ENCODE results near the gene PRKCH. TPM values are rescaled to one million over a fixed set of nuclear protein-coding genes. Genes with fewer than 3 reads are reported as not detected.

Gene PRKCH
- polyA plus RNA-seq, 4 donors: 5.9 to 17.3 (median 12.9) TPM

DNA sequence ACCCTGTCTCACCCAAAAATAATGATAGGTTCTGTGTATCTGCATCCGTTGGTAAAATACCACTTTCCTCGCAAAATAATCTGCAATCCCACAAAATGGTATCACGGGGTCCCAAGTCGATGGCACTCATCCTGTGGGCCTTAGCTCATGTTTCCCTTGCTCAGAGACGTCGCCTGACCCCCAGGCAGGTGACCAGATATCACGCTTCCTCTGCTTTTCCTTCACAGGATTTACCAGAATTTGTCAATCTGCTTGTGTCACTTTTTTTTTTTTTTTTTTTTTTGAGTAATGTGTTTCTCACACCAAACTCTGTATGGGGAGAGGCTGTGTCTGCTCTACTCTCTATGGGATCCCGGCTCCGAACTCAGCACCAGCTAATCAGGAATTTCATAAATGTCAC, 162.7 kb downstream of the PRKCH start:
- no peak for FAIRE-seq
- DNase-seq: no peak
- no peak overlapping the region for H3K27ac ChIP-seq (ENCODE audit: low read depth in 1 of 3, low read length in 2 of 3)

DNA sequence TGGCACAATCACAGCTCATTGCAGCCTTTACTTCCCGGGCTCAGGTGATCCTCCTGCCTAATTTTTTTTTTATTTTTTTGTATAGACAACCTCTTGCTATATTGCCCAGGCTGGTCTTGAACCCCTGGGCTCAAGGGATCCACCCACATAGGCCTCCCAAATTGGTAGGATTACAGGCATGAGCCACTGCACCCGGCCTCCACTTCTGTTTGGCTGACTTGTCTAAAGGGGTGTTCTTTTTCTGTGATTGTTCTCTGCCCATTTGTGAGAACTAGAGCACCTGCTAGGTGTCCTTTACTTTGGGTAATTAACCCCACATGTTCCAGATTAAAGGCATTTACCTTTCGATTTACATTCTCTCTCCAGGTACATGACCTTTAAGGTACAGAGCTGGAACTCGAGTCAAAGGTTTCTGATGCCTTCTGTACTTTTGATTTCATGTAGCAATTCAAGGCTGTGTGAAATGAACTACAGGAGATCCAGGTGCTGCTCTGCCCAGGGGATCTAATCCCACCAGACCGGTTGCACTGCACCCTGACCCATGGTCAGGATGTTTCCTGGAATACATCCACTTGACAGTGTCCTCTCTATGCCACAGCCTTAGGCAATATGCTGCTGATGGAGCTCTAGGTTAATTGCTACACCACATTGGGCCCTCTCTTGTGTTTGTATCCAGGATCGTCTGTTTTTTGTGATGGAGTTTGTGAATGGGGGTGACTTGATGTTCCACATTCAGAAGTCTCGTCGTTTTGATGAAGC, 163.6 kb downstream of the PRKCH start:
- DNase-seq (no peak), FAIRE-seq (no peak)
- H3K27me3 ChIP-seq (ENCODE audit: control insufficient read depth in 3 of 3, insufficient read depth in 3 of 3, low read length in 3 of 3): no peaks in the 10 kb centered on the region
- H3K36me3 ChIP-seq (ENCODE audit: control insufficient read depth in 3 of 3, insufficient read depth in 2 of 3, low read depth in 1 of 3, low read length in 3 of 3): peaks cover 0 to 4% (median 0%) of the 10 kb centered on the region in 3 donors
- WGBS, 3 donors: 63 to 77% (median 65%) methylated on average over 8 of the region's 8 CpGs
- H3K9me3 ChIP-seq (ENCODE audit: control insufficient read depth in 2 of 2, insufficient read depth in 1 of 2, low read depth in 1 of 2, low read length in 1 of 2): no peaks in the 10 kb centered on the region
- no peak overlapping the region for H3K4me3 ChIP-seq (ENCODE audit: low read depth in 1 of 3, low read length in 3 of 3)
- peak overlapping the region in 1 of 3 donors; percentile 6 for H3K27ac ChIP-seq (ENCODE audit: low read depth in 1 of 3, low read length in 2 of 3)
- H3K4me1 ChIP-seq (ENCODE audit: control insufficient read depth in 3 of 3, insufficient read depth in 2 of 3, low read depth in 1 of 3, low read length in 2 of 3): peaks cover 0 to 8% (median 0%) of the 10 kb centered on the region in 3 donors

More for the DNA sequence above, 162.7 kb downstream of the PRKCH start:
- Histone ChIP-seq H3K4me1 (ENCODE audit: control insufficient read depth in 3 of 3, insufficient read depth in 2 of 3, low read depth in 1 of 3, low read length in 2 of 3) (peaks cover 0 to 11% (median 0%) of the 10 kb centered on the region in 3 donors), H3K36me3 (ENCODE audit: control insufficient read depth in 3 of 3, insufficient read depth in 2 of 3, low read depth in 1 of 3, low read length in 3 of 3) (no peaks in the 10 kb centered on the region), H3K4me3 (ENCODE audit: low read depth in 1 of 3, low read length in 3 of 3) (no peak overlapping the region), H3K9me3 (ENCODE audit: control insufficient read depth in 2 of 2, insufficient read depth in 1 of 2, low read depth in 1 of 2, low read length in 1 of 2) (no peaks in the 10 kb centered on the region), H3K27me3 (ENCODE audit: control insufficient read depth in 3 of 3, insufficient read depth in 3 of 3, low read length in 3 of 3) (no peaks in the 10 kb centered on the region)
- 92 to 97% (median 96%) methylated on average over 9 of the region's 9 CpGs for WGBS, 3 donors

DNA sequence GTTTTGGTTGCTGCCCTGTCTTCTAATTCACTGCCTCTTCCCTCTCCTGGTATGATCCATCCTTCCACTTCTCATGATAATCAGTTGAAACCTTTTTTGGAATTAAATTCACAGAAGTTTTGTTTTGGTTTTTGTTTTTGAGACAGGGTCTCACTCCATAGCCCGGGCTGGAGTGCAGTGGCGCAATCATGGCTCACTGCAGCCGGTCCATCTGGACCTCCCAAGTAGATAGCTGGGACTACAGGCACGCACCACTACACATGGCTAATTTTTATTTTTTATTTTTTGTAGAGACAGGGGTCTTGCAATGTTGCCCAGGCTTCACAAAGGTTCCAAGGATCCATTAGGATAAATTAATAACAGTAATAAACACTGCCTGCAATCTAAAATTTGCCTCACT, 164.3 kb downstream of the PRKCH start:
- Histone ChIP-seq H3K27me3 (ENCODE audit: control insufficient read depth in 3 of 3, insufficient read depth in 3 of 3, low read length in 3 of 3) (no peaks in the 10 kb centered on the region), H3K27ac (ENCODE audit: low read depth in 1 of 3, low read length in 2 of 3) (peak overlapping the region in 1 of 3 donors; percentile 6), H3K36me3 (ENCODE audit: control insufficient read depth in 3 of 3, insufficient read depth in 2 of 3, low read depth in 1 of 3, low read length in 3 of 3) (peaks cover 0 to 4% (median 0%) of the 10 kb centered on the region in 3 donors), H3K9me3 (ENCODE audit: control insufficient read depth in 2 of 2, insufficient read depth in 1 of 2, low read depth in 1 of 2, low read length in 1 of 2) (no peaks in the 10 kb centered on the region), H3K4me3 (ENCODE audit: low read depth in 1 of 3, low read length in 3 of 3) (no peak overlapping the region), H3K4me1 (ENCODE audit: control insufficient read depth in 3 of 3, insufficient read depth in 2 of 3, low read depth in 1 of 3, low read length in 2 of 3) (peaks cover 0 to 8% (median 0%) of the 10 kb centered on the region in 3 donors)
- DNase-seq: no peak
- no peak for FAIRE-seq
- WGBS, 3 donors: 72 to 89% (median 83%) methylated on average over 4 of the region's 4 CpGs

DNA sequence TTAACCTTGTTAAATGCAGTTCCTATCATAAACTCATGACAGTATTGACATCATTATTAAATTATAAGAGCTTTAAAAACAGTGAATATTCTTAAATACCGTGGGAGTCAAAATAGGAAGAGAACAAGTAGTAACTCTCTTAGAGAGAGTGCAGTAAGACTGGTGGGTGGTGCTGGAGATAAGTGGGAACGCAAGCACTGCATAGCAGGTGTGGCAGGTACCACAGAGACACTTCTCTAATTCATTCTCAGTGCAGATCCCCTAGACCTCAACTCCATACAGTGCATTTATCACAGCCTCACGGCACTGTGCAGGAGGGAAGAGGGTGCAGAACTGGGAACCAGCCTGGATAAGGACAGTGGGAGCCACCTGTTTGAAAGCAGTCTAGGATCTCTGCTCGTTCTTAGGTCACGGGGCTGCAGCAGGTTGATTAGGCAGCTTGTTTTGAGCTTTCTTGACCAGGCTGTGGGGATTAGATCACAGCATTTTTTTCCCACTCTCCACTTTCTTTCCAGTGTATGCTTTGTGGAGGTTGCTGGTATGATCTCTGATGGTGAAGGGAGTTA, 165.6 kb downstream of the PRKCH start:
- no peak for FAIRE-seq

DNA sequence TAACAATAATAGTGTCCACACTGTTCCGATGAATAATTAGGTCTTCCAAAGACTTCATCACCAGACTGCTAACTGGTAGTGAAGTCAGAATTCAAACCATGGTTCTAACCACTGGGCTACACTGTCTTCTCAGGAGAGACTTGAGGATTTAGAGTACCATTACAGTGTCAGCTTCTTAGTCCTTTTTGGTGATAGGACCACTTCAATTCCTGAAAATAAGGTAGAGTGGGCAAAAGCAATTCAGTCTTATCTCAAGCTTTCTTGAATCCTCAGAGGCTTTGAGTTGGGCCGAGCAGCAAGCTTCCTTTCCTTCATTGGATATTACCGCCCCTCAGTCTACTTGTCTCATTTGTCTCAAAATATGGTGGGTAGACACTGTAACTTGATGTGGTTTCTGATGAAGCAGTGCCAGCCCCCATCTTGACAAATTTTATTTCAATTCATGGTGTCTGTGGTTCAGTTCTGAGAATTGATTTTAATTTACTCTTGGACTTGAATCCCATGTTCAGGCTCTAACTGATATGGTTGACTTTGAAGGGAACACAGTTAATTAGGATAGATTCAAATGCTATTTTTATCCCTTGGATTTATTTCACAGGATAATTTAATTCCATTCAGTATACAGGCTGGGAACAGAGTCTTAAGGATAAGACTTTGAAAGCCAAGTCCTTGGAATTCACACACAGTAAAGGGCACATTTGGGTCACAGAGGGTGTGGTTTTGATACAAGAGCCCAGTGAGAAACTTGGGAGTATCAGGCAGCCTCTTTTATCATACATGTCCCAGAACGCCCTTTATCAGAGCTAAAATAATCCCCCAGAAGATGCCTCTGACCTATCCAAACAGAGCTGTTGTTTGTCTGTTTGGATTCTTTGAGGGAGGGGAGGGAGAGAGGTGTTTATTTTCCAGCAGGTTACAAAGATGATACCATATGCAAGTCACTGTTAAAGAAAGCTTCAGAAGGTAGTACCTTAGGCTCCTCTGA, 167.3 kb downstream of the PRKCH start:
- H3K9me3 ChIP-seq (ENCODE audit: control insufficient read depth in 2 of 2, insufficient read depth in 1 of 2, low read depth in 1 of 2, low read length in 1 of 2): no peaks in the 10 kb centered on the region
- peaks cover 0 to 6% (median 0%) of the 10 kb centered on the region in 3 donors for H3K36me3 ChIP-seq (ENCODE audit: control insufficient read depth in 3 of 3, insufficient read depth in 2 of 3, low read depth in 1 of 3, low read length in 3 of 3)
- H3K4me1 ChIP-seq (ENCODE audit: control insufficient read depth in 3 of 3, insufficient read depth in 2 of 3, low read depth in 1 of 3, low read length in 2 of 3): peaks cover 0 to 10% (median 3%) of the 10 kb centered on the region in 3 donors
- H3K27me3 ChIP-seq (ENCODE audit: control insufficient read depth in 3 of 3, insufficient read depth in 3 of 3, low read length in 3 of 3): no peaks in the 10 kb centered on the region
- no peak overlapping the region for H3K4me3 ChIP-seq (ENCODE audit: low read depth in 1 of 3, low read length in 3 of 3)
- DNase-seq (no peak), FAIRE-seq (no peak)
- WGBS, 3 donors: 73 to 80% (median 80%) methylated on average over 4 of the region's 4 CpGs
- peak overlapping the region in 1 of 3 donors; percentile 42 for H3K27ac ChIP-seq (ENCODE audit: low read depth in 1 of 3, low read length in 2 of 3)

More for the DNA sequence above, 165.6 kb downstream of the PRKCH start:
- no peaks in the 10 kb centered on the region for H3K9me3 ChIP-seq (ENCODE audit: control insufficient read depth in 2 of 2, insufficient read depth in 1 of 2, low read depth in 1 of 2, low read length in 1 of 2)
- H3K27ac ChIP-seq (ENCODE audit: low read depth in 1 of 3, low read length in 2 of 3): no peak overlapping the region
- H3K27me3 ChIP-seq (ENCODE audit: control insufficient read depth in 3 of 3, insufficient read depth in 3 of 3, low read length in 3 of 3): no peaks in the 10 kb centered on the region
- no peak for DNase-seq
- H3K36me3 ChIP-seq (ENCODE audit: control insufficient read depth in 3 of 3, insufficient read depth in 2 of 3, low read depth in 1 of 3, low read length in 3 of 3): peaks cover 0 to 6% (median 0%) of the 10 kb centered on the region in 3 donors
- WGBS, 3 donors: 54 to 72% (median 59%) methylated on average over 5 of the region's 5 CpGs
- H3K4me3 ChIP-seq (ENCODE audit: low read depth in 1 of 3, low read length in 3 of 3): no peak overlapping the region
- H3K4me1 ChIP-seq (ENCODE audit: control insufficient read depth in 3 of 3, insufficient read depth in 2 of 3, low read depth in 1 of 3, low read length in 2 of 3): peaks cover 0 to 8% (median 0%) of the 10 kb centered on the region in 3 donors

DNA sequence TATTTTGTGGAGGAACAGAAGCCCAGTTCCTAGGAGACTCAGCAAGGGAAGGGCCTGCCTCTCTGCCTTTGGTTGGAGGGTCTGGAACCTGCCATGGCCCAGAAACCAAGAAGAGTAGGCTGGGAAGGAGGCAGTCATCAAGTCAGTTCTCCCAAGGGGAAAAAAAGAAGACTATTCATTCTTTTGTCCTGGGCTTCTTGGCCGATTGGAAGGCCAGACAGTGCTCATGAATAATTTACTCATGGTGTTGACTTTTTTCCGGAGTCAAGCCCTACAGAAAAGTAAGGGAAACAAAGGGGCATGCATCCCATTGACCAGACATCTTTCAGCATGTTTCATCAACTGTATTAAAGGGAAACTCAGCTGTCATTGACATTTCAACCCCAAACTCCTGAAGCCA, 168.1 kb downstream of the PRKCH start:
- Histone ChIP-seq H3K27ac (ENCODE audit: low read depth in 1 of 3, low read length in 2 of 3) (peak overlapping the region in 1 of 3 donors; percentile 25), H3K4me3 (ENCODE audit: low read depth in 1 of 3, low read length in 3 of 3) (no peak overlapping the region), H3K27me3 (ENCODE audit: control insufficient read depth in 3 of 3, insufficient read depth in 3 of 3, low read length in 3 of 3) (no peaks in the 10 kb centered on the region), H3K9me3 (ENCODE audit: control insufficient read depth in 2 of 2, insufficient read depth in 1 of 2, low read depth in 1 of 2, low read length in 1 of 2) (no peaks in the 10 kb centered on the region), H3K36me3 (ENCODE audit: control insufficient read depth in 3 of 3, insufficient read depth in 2 of 3, low read depth in 1 of 3, low read length in 3 of 3) (peaks cover 0 to 6% (median 0%) of the 10 kb centered on the region in 3 donors), H3K4me1 (ENCODE audit: control insufficient read depth in 3 of 3, insufficient read depth in 2 of 3, low read depth in 1 of 3, low read length in 2 of 3) (peaks cover 0 to 10% (median 3%) of the 10 kb centered on the region in 3 donors)
- FAIRE-seq (no peak), DNase-seq (no peak)
- 74 to 84% (median 80%) methylated on average over 2 of the region's 2 CpGs for WGBS, 3 donors

DNA sequence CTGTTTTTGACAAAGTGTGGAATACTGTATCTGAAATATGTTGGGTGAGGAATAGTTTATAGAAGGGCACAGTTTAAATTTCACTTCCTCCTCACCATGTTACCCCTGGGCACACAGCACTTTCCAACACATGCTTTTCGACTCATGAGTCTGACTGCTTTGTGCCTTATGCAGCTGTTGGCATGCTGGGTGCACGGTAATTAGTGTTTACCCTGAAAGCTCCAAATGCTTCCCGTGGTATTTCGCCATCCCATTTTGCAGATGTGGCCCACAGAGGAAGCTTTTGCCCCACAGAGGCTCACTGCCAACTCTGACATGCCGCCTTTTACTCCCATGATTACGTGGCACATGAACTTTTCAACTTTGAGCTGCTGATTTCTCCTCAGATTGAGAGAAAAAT, 168.6 kb downstream of the PRKCH start:
- WGBS, 3 donors: 72 to 79% (median 73%) methylated on average over 6 of the region's 6 CpGs
- Histone ChIP-seq H3K27ac (ENCODE audit: low read depth in 1 of 3, low read length in 2 of 3) (peak overlapping the region in 1 of 3 donors; percentile 25), H3K9me3 (ENCODE audit: control insufficient read depth in 2 of 2, insufficient read depth in 1 of 2, low read depth in 1 of 2, low read length in 1 of 2) (no peaks in the 10 kb centered on the region), H3K36me3 (ENCODE audit: control insufficient read depth in 3 of 3, insufficient read depth in 2 of 3, low read depth in 1 of 3, low read length in 3 of 3) (peaks cover 0 to 6% (median 0%) of the 10 kb centered on the region in 3 donors), H3K4me1 (ENCODE audit: control insufficient read depth in 3 of 3, insufficient read depth in 2 of 3, low read depth in 1 of 3, low read length in 2 of 3) (peaks cover 0 to 10% (median 3%) of the 10 kb centered on the region in 3 donors), H3K27me3 (ENCODE audit: control insufficient read depth in 3 of 3, insufficient read depth in 3 of 3, low read length in 3 of 3) (no peaks in the 10 kb centered on the region), H3K4me3 (ENCODE audit: low read depth in 1 of 3, low read length in 3 of 3) (no peak overlapping the region)
- no peak for DNase-seq
- FAIRE-seq: no peak

DNA sequence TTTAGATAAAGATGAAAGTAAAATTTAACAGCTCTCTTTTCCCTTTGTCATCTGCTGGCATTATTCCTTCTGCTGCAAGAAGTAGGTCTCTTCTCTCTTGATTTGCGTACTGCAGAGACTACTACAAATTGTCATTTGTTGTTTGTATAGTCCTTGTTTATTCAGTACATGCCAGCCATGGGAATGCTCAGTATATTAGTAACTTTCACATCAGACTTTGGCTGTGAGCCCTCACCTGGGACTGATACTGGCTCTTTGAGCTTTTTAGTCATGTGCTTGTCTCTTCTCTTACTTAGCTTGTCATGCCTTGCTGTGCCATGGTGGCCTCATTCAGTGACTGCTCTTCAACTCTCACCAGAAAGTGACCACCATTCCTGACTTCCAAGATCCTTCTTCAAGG, 169.8 kb downstream of the PRKCH start:
- DNase-seq (no peak), FAIRE-seq (no peak)
- peaks cover 0 to 6% (median 2%) of the 10 kb centered on the region in 3 donors for H3K36me3 ChIP-seq (ENCODE audit: control insufficient read depth in 3 of 3, insufficient read depth in 2 of 3, low read depth in 1 of 3, low read length in 3 of 3)
- H3K4me1 ChIP-seq (ENCODE audit: control insufficient read depth in 3 of 3, insufficient read depth in 2 of 3, low read depth in 1 of 3, low read length in 2 of 3): peaks cover 0 to 6% (median 3%) of the 10 kb centered on the region in 3 donors
- no peaks in the 10 kb centered on the region for H3K27me3 ChIP-seq (ENCODE audit: control insufficient read depth in 3 of 3, insufficient read depth in 3 of 3, low read length in 3 of 3)
- H3K4me3 ChIP-seq (ENCODE audit: low read depth in 1 of 3, low read length in 3 of 3): no peak overlapping the region
- no peaks in the 10 kb centered on the region for H3K9me3 ChIP-seq (ENCODE audit: control insufficient read depth in 2 of 2, insufficient read depth in 1 of 2, low read depth in 1 of 2, low read length in 1 of 2)
- 0% methylated on average over 1 of the region's 1 CpG for WGBS, 3 donors
- peak overlapping the region in 1 of 3 donors; percentile 8 for H3K27ac ChIP-seq (ENCODE audit: low read depth in 1 of 3, low read length in 2 of 3)

Data from small intestine (tissue), 7 donors.